ENCODE measurements around the gene AP4M1.

AP4M1 gene

GRCh38 chr7:100106633-100107032 lies 5.2 kb downstream of the AP4M1 start:
- TF ChIP-seq CTCF (IDR thresholded peaks at IDR 0.05; ENCODE audit: low read depth, low read length) = no peak
- no peak for DNase-seq (ENCODE audit: low read depth, low spot score)
- in situ Hi-C loops (cut with HindIII; ENCODE audit: low sequenced_read_pairs) = no loop called here
- H3K4me3 ChIP-seq (ENCODE audit: low read depth, low read length) = no peak overlapping the region

GRCh38 chr7:100107125-100107737 lies 5.8 kb downstream of the AP4M1 start:
- DNase-seq (ENCODE audit: low read depth, low spot score) = no peak
- in situ Hi-C loops (cut with HindIII; ENCODE audit: low sequenced_read_pairs) = no loop called here
- H3K4me3 ChIP-seq (ENCODE audit: low read depth, low read length) = no peak overlapping the region
- no peak for TF ChIP-seq CTCF (IDR thresholded peaks at IDR 0.05; ENCODE audit: low read depth, low read length)

GRCh38 chr7:100107890-100108289 lies 6.4 kb downstream of the AP4M1 start:
- no peak for DNase-seq (ENCODE audit: low read depth, low spot score)
- no peak for TF ChIP-seq CTCF (IDR thresholded peaks at IDR 0.05; ENCODE audit: low read depth, low read length)
- H3K4me3 ChIP-seq (ENCODE audit: low read depth, low read length) = no peak overlapping the region
- in situ Hi-C loops (cut with HindIII; ENCODE audit: low sequenced_read_pairs) = no loop called here

GRCh38 chr7:100109521-100110163 lies 8.2 kb downstream of the AP4M1 start:
- in situ Hi-C loops (cut with HindIII; ENCODE audit: low sequenced_read_pairs) = no loop called here
- no peak overlapping the region for H3K4me3 ChIP-seq (ENCODE audit: low read depth, low read length)
- TF ChIP-seq CTCF (IDR thresholded peaks at IDR 0.05; ENCODE audit: low read depth, low read length) = peak; percentile 18
- DNase-seq (ENCODE audit: low read depth, low spot score) = no peak

GRCh38 chr7:100111156-100111555 lies 9.7 kb downstream of the AP4M1 start:
- in situ Hi-C loops (cut with HindIII; ENCODE audit: low sequenced_read_pairs) = no loop called here
- DNase-seq (ENCODE audit: low read depth, low spot score) = no peak
- TF ChIP-seq CTCF (IDR thresholded peaks at IDR 0.05; ENCODE audit: low read depth, low read length) = no peak
- no peak overlapping the region for H3K4me3 ChIP-seq (ENCODE audit: low read depth, low read length)

- in situ Hi-C loops (cut with HindIII; ENCODE audit: low sequenced_read_pairs) = no loop called here
- no peak for TF ChIP-seq CTCF (IDR thresholded peaks at IDR 0.05; ENCODE audit: low read depth, low read length)
- DNase-seq (ENCODE audit: low read depth, low spot score) = no peak
- no peak overlapping the region for H3K4me3 ChIP-seq (ENCODE audit: low read depth, low read length)
These were observed 10.5 kb downstream of the AP4M1 start for GRCh38 chr7:100111914-100112313.

Data from astrocyte of the spinal cord (primary cell).